SU-DHL-6 (cell line): ENCODE data around the gene WDR73.

Source experiments
- H2AFZ ChIP-seq: fragments of 200-600 bp; sonication (generic); 2 replicates; pipeline ENCODE4 v1.6.1; 2014; ENCODE audit warnings: low read depth, mild to moderate bottlenecking, moderate library complexity, mixed read lengths, antibody characterized with exemption, low read length; ENCODE audit not compliant: severe bottlenecking
- H3F3A ChIP-seq: fragments of 200-600 bp; shearing (Covaris generic); 2 replicates; pipeline ENCODE4 v1.6.0; 2016; ENCODE audit warnings: antibody characterized with exemption, mild to moderate bottlenecking; ENCODE audit not compliant: insufficient read depth
- H3K27ac ChIP-seq: fragments of 200-600 bp; sonication (generic); 2 replicates; pipeline ENCODE4 v1.5.1; 2016; ENCODE audit warnings: low read depth, mild to moderate bottlenecking, low read length, moderate library complexity, mixed read lengths
- H3K27me3 ChIP-seq: fragments of 200-600 bp; sonication (generic), shearing (Covaris generic); 2 replicates; pipeline ENCODE4 v1.6.0; 2014; ENCODE audit warnings: mild to moderate bottlenecking, low read length
- H3K36me3 ChIP-seq: fragments of 200-600 bp; sonication (generic); 2 replicates; pipeline ENCODE4 v1.6.1; 2014; ENCODE audit warnings: mild to moderate bottlenecking, low read length, mixed read lengths
- H3K4me2 ChIP-seq: fragments of 300-600, 200-600 bp; shearing (Covaris generic), sonication (generic); 2 replicates; pipeline ENCODE4 v1.6.0; 2014; ENCODE audit warnings: low read length, low read depth, mild to moderate bottlenecking; ENCODE audit not compliant: poor library complexity, severe bottlenecking
- H3K4me3 ChIP-seq: fragments of 200-600 bp; sonication (generic); 2 replicates; pipeline ENCODE4 v1.5.1; 2014; ENCODE audit warnings: antibody characterized with exemption, low read length, mild to moderate bottlenecking, mixed read lengths; ENCODE audit not compliant: insufficient read depth, poor library complexity, severe bottlenecking
- H3K79me2 ChIP-seq: fragments of 200-600 bp; sonication (generic); 2 replicates; pipeline ENCODE4 v1.6.1; 2014; ENCODE audit warnings: mild to moderate bottlenecking, low read length, moderate library complexity; ENCODE audit not compliant: insufficient read depth
- H3K9ac ChIP-seq: fragments of 200-600 bp; sonication (generic); 2 replicates; pipeline ENCODE4 v1.7.0; 2014; ENCODE audit warnings: mild to moderate bottlenecking, low read length
- H3K9me2 ChIP-seq: fragments of 200-600 bp; sonication (generic); replicated peaks from 2 replicates; pipeline ENCODE4 v1.6.1; 2014; ENCODE audit warnings: low read length; ENCODE audit not compliant: insufficient read depth
- H3K9me3 ChIP-seq: fragments of 200-600 bp; sonication (generic); 2 replicates; pipeline ENCODE4 v1.6.1; 2014; ENCODE audit warnings: low read length, mixed read lengths; ENCODE audit not compliant: insufficient read depth
- H4K20me1 ChIP-seq: fragments of 200-600 bp; sonication (generic); 2 replicates; pipeline ENCODE4 v1.6.1; 2014; ENCODE audit warnings: low read depth, mild to moderate bottlenecking, antibody characterized with exemption, low read length, moderate library complexity, mixed read lengths
- EZH2phosphoT487 ChIP-seq: fragments of 200-600 bp; sonication (generic), shearing (Covaris generic); conservative IDR thresholded peaks from 2 replicates; pipeline ENCODE4 v1.6.1; 2018; ENCODE audit warnings: mild to moderate bottlenecking, antibody characterized with exemption, low read length, moderate library complexity, mixed read lengths
- TF ChIP-seq, protein P1 (sequence below): fragments of 200-600 bp; sonication (generic); IDR thresholded peaks from one replicate; pipeline ENCODE4 v1.5.1; 2017; ENCODE audit warnings: antibody characterized with exemption, mild to moderate bottlenecking, low read length, moderate library complexity; ENCODE audit not compliant: insufficient read depth, poor library complexity, severe bottlenecking

Gene WDR73

DNA sequence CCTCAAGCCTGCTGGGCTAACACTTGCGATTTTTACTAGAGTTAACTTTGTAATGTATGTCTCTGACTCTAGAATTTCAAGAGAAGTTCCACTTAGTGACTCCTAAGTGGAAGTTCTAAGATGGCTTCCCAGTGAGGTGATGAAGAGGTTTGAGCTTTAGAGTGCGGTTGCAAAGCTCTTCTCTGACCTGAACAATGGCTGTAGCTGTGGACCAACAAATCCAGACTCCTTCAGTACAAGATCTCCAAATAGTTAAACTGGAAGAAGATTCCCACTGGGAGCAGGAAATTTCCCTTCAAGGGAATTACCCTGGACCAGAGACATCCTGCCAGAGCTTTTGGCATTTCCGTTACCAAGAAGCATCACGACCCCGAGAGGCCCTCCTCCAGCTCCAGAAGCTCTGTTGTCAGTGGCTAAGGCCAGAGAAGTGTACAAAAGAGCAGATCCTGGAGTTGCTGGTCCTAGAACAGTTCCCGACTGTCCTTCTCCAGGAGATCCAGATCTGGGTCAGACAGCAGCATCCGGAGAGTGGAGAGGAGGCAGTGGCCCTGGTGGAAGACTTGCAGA lies 22.3 kb downstream of the WDR73 start:
- H3K36me3 ChIP-seq = peaks cover 7% of the 10 kb centered on the region; the same call in 1 of the 2 replicates
- 0 out of 2 replicates have a peak, but pooled peaks cover 7% of the 10 kb centered on the region for H3K79me2 ChIP-seq
- TF ChIP-seq EZH2phosphoT487 = no peak
- TF ChIP-seq, protein P1, sequence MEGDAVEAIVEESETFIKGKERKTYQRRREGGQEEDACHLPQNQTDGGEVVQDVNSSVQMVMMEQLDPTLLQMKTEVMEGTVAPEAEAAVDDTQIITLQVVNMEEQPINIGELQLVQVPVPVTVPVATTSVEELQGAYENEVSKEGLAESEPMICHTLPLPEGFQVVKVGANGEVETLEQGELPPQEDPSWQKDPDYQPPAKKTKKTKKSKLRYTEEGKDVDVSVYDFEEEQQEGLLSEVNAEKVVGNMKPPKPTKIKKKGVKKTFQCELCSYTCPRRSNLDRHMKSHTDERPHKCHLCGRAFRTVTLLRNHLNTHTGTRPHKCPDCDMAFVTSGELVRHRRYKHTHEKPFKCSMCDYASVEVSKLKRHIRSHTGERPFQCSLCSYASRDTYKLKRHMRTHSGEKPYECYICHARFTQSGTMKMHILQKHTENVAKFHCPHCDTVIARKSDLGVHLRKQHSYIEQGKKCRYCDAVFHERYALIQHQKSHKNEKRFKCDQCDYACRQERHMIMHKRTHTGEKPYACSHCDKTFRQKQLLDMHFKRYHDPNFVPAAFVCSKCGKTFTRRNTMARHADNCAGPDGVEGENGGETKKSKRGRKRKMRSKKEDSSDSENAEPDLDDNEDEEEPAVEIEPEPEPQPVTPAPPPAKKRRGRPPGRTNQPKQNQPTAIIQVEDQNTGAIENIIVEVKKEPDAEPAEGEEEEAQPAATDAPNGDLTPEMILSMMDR = no peak
- no peaks in the 10 kb centered on the region for H3K27me3 ChIP-seq
- H3K4me3 ChIP-seq = peak overlapping the region; percentile 55
- peak overlapping the region; percentile 66 for H2AFZ ChIP-seq
- H3F3A ChIP-seq = peaks cover 24% of the 10 kb centered on the region
- H3K4me2 ChIP-seq = peak overlapping the region; percentile 94
- H4K20me1 ChIP-seq = peaks cover 10% of the 10 kb centered on the region
- H3K27ac ChIP-seq = peak overlapping the region; percentile 61
- H3K9ac ChIP-seq = peak overlapping the region; percentile 63
- H3K9me2 ChIP-seq = no peaks in the 10 kb centered on the region
- H3K9me3 ChIP-seq = no peaks in the 10 kb centered on the region

DNA sequence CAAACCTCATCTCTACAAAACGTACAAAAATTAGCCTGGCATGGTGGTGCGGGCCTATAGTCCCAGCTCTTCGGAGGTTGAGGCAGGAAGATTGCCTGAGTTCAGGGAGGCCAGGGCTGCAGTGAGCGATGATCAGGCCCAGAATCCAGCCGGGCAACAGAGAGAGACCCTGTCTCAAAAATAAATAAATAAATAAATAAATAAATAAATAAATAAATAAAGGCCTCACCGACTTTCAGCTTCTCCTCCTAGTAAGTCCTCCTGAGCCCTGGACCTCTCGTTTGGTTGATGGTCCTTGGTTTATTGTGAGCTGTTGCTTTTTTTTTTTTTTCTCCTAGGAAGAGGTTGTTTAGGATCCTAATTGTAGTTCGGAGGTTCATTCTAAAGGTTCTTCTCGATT lies 25.1 kb downstream of the WDR73 start:
- H3K27ac ChIP-seq = no peak overlapping the region
- no peak overlapping the region for H3K4me3 ChIP-seq
- no peak overlapping the region for H3K4me2 ChIP-seq
- no peak overlapping the region for H3K9ac ChIP-seq
- H3K36me3 ChIP-seq = no peaks in the 10 kb centered on the region
- no peaks in the 10 kb centered on the region for H3K27me3 ChIP-seq
- H4K20me1 ChIP-seq = no peaks in the 10 kb centered on the region
- TF ChIP-seq, protein P1 = no peak
- TF ChIP-seq EZH2phosphoT487 = no peak
- H3K9me2 ChIP-seq = no peaks in the 10 kb centered on the region
- 0 out of 2 replicates have a peak, but pooled peaks cover 7% of the 10 kb centered on the region for H3K79me2 ChIP-seq
- H2AFZ ChIP-seq = no peak overlapping the region
- H3K9me3 ChIP-seq = no peaks in the 10 kb centered on the region
- H3F3A ChIP-seq = peaks cover 13% of the 10 kb centered on the region; the same call in 1 of the 2 replicates

DNA sequence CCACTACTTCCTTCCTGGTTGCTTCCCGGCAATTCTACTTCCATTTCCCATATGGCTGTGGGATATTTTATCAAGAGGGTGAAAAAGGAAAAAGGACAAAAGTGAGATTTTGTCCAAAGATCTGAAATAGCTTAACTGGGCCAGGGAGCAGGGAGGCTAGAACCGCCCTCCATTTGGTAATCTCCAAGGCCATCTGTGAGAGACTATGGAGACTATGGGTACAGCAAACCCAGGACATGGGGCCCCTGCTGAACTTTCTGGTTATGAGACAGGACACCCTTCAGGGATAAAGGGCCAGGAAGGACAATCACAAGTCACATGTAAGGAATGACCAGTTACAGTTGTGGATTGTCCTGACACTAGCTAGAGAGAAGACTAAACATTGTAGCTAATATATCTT lies 29.0 kb downstream of the WDR73 start:
- Histone ChIP-seq H3K27me3 (no peaks in the 10 kb centered on the region), H3K36me3 (peaks cover 22% of the 10 kb centered on the region), H3K27ac (no peak overlapping the region), H3K4me2 (no peak overlapping the region), H3K9me3 (peaks cover 20% of the 10 kb centered on the region), H3K9me2 (no peaks in the 10 kb centered on the region), H3F3A (peaks cover 4% of the 10 kb centered on the region; the same call in 1 of the 2 replicates), H4K20me1 (no peaks in the 10 kb centered on the region), H3K9ac (no peak overlapping the region), H3K79me2 (no peaks in the 10 kb centered on the region), H3K4me3 (no peak overlapping the region), H2AFZ (no peak overlapping the region)
- no peak for TF ChIP-seq EZH2phosphoT487
- TF ChIP-seq, protein P1 = no peak
